HG03354 (cell line): ENCODE results near the gene MS4A7.
A peak's percentile ranks its signal among the peaks of the same experiment; 100 is the strongest.
"Not testable (repeated sequence)": the region's sequence is repeated elsewhere in the genome, so short reads cannot be mapped to it uniquely, and the experiment has no call there.

Experiments used
- ATAC-seq: cut with Tn5 transposase; IDR thresholded peaks from one replicate; pipeline ENCODE4 v1.9.1; 2021; ENCODE audit warnings: mild to moderate bottlenecking; ENCODE audit not compliant: unreplicated experiment, poor library complexity, severe bottlenecking

The MS4A7 gene, protein sequence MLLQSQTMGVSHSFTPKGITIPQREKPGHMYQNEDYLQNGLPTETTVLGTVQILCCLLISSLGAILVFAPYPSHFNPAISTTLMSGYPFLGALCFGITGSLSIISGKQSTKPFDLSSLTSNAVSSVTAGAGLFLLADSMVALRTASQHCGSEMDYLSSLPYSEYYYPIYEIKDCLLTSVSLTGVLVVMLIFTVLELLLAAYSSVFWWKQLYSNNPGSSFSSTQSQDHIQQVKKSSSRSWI

DNA sequence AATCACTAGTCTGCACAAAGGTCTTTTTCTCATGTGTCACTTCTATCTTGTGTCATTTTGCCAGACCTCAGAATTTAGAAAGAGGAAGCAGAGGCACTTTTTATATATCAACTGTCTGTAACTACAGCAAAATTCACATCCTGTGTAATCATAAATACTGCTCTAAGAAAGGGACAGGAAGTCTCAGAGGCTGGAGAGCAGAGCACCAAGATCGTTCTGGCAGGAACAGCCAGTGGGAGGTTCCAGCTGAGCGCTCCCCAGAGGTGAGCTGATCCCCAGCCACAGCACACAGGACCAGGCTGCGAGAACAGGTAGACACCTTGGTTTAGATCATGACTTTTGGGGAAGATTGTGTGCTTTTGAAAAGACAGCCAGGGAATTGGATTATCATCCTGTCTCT lies at the start of gene MS4A7:
Gene MS4A7, plus strand, starts transcription at position 179 of the 400 bp plus-strand sequence. CDS start 4,610 bp downstream, outside the sequence.
- ATAC-seq, result peak; percentile 90

DNA sequence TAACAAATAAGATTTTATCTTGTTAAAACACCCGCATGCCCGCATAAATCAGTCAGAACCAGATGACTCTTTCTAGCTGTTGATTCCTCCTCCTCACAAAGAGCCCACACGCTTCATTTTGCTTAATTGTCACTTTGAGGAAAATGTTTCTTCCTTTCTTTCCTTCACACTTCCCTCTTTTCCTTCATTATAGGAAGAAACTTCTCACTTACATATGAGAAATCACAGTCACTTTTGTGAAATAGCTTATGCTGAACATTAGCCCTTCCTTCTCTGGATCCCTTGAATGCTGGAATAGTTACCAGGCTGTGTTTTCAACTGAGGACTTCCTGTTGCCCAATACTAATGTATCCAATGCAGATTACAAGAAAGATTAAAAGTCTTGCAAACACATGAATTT lies 45.5 kb upstream of the MS4A7 start:
- ATAC-seq, result no peak

DNA sequence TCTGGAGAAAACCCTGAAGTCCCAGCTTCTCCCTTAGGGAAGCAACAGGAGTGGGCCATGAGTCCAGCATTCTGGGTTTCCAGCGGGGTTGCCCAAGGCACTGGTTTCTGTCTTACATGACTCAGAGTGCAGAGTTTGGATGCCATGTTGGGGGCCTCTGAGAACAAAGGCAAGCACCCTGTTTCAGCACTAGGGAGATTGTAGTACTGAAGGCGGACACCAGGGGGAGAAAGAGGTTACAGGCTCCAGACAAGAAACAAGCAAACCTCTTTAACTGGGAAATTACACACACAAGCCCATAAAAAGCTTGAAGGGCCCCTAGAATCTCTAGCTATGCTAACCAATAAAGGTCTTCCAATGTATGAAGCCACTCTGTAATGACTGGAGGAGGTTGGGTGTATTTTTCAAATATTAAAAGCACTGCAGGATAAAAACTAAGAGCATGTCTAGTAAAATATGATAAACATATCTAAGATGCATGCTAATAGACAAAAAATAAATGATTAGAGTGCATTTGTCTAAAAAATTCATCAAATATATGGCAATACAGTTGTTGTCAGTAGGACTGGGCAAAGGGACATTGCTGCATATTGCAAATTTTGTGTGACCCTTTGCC lies 44.2 kb upstream of the MS4A7 start:
- ATAC-seq, result peak; percentile 76

DNA sequence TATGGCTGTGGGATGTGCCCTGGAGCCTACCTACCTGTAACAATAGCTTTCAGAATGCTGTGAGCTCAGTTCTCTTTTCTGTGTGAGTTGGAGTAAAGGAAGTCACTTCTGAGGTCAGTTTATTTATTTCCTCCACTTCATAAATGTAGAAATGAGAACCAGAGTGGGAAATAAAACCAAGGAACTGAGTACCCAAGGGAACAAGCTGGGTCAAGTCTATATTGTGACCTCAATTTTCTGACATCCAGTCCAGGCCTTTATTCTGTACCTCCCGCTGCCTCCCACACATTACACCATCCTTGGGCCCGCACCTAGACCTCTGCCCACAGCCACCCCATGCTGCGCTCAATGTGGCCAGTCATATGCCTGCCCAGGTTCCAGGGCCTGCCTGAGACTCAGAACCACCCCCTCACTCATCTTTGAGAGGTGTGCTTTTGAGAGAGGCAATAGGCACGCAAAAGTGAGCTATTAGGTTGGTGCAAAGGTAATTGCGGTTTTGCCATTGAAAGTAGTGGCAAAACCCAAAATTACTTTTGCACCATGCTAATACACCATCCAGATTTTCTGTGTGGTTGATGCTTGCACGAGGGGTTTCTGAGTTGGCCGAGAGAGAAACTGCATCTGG lies 41.5 kb upstream of the MS4A7 start:
- no peak for ATAC-seq

DNA sequence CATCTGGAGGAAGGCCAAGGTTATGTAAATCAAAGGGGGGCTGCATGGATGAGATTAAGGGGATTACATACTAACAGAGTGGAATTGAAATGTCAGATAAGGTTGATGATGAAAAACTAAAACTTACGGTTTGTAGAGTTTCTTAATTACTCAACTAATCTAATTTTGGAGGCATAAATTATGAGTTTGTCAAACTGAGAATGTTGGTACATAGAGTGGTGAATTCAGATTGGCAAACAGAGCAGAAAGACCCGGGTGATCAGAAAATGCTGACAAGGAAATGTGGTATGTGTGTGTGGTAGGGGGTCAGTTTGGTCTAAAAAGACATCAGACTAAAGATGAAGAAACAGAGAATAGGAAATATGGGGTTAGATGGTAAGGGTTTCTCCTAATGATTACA lies 40.3 kb upstream of the MS4A7 start:
- ATAC-seq, result no peak

DNA sequence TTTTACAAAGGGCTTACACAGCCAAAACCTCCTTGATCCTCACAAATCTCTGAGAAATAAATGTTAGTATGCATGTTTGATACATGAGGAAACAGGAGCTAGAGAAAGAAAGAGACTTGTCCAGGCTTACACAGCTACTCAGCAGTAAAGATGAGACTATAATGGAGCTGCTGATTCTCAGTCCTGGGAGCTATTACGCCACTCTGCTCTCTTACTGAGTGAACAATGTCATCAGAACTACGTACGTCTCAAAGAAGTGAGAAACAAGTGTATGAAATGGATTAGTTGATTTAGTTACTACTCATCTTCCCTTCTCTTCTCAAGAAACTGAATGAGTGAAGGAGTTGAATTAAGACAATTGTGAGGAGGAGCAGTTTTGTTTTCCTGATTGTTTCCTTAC lies 39.0 kb upstream of the MS4A7 start:
- no peak for ATAC-seq

DNA sequence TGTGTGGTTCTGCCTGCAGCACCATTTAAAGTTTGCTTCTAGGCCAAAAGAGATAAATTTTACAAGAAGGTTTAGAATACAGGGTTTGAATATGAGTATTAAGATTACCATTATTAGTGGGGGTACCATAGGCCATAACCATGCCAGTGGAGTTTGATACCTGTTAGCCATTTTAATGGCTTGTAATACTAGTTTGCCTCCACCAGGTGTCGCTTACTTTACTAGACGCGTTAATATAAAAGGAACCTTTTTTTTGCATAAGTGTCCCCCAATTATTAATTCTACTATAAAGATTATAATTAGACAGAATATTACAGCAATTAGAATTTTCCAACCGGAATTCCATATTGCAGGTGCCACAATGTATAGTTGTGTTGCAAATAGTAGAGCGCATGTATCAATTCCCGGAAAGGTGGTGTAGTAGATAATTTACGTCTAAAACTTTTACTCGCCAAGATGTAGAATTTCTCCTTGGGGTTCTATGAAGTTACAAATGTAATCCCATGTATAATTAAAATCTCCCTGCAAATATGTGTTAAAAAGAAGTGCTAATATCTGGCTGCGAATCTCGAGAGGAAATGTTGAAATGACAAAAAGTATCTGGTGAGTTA lies 35.1 kb upstream of the MS4A7 start:
- no peak for ATAC-seq

DNA sequence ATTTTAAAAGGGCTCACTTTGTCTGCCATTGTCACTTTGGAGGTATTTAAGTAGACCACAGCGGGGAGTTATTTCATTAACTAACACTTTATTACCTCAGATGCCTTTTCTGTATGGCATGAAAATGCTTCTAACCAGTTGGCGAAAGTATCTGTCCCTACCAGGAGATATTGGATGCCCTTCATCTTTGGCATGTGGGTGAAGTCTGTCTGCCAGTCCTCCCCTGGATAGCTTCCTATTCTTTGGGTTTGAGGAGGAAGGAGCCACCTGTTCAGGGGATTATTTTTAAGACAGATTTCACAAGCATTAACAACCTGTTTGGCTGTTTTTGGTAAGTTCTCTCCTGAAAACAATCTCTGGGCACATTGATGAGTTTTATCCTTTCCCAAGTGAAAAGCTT lies 34.2 kb upstream of the MS4A7 start:
- ATAC-seq, result no peak

DNA sequence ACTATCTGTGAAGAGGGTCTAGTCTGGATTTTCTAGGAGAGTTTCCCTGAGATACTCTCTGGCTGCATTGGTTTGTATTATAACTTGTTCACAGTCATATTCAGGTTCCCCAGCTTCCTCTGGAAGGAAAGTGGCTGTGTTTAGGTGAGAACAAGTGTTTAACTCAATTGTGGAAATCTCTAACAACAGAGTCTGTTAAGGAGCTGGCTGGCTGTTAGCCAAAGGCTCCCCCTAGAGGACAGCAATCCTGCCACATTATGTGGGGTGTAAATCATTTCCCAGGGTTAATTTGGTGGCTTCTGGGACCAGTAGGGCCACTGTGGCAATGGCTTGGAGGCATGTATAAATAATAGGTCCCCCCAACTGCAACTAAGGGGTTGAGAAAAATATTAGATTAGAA lies 32.8 kb upstream of the MS4A7 start:
- no peak for ATAC-seq

DNA sequence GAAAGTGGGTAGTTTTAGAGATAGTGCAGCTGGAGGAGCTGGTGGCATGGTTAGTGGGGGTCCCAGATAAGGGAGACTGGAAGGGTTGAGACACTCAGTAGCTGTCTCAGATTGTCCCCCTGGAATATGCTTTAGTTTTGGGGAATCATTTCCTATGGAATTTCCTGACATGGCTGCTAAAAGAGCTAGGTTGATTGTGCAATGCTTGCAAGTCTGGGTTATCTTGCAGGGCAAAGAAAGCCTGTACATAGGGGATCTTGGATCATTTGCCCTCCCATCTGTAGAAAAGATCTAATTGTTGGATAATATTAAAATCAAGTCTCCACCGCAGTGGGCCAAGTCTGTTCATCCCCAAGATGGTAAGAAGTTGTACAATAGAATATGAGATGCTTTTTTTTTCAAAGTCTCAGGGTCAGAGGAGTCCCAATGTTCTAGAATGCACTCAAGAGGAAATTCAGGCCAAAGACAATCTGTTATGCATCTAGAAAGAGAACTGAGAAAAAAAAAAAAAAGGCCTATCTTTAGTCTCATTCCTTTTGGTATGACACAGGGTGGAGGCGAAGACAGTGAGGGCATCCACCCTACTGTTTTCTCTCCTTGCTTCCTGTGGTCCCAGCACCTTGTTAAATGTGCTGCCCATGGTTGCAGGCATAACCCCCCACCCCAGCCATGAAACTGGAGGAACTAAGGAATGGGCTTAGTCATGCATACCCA lies 31.1 kb upstream of the MS4A7 start:
- no peak for ATAC-seq

DNA sequence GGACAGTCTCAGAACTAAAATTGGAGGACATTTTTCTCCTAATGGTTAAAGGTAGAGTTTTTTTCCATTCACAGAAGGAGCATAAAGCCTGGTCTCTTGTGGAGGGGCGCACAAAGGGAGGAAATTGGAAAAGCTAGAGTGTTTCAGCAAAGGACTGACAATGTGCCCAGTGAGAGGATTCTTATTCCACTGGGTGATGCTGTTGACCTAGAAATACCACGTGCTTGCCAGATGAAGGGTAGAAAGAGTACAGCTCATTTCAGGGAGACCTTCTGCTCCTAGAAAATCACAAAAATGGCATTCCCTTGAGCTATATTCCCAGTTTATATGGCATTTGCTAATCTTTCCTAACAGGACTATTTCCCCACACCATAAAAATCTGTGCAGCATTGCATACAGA lies 30.2 kb upstream of the MS4A7 start:
- ATAC-seq, result no peak

DNA sequence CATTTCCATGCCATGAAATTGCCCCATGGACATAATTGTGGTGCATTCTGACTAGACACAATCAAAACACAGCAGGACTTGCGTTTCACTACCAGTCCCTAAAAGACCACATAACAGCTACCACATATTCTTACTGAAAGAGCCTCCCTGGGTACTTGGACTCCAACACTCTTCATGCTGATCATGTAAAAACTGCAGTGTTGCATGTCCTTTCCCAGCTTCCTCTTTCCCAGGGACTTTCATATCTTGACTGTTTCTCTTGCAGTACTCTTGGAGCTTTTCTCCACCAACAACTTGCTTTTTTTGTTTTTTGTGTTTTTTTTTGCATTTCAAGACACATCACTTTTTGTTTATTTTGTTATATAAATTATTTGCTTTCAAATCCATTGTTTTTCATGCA lies 28.3 kb upstream of the MS4A7 start:
- no peak for ATAC-seq

DNA sequence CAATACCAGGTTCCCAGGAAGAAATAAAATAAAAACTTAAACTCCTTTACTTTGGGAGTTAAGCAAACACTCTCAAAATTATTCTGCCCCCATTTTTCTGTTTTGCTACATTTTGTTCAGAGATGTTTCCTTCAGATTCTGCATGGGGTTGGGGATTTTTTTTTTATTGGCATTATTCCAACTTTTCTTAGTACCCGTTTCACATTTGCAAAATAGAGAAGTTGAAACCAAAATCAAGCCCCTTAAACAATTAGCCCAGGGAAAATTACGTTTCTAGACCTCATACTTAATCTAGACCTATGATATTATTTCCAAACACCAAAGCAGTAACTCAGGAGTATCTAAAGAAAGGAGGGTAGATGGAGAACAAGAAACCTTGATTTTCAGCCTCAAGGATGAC lies 20.6 kb upstream of the MS4A7 start:
- no peak for ATAC-seq

DNA sequence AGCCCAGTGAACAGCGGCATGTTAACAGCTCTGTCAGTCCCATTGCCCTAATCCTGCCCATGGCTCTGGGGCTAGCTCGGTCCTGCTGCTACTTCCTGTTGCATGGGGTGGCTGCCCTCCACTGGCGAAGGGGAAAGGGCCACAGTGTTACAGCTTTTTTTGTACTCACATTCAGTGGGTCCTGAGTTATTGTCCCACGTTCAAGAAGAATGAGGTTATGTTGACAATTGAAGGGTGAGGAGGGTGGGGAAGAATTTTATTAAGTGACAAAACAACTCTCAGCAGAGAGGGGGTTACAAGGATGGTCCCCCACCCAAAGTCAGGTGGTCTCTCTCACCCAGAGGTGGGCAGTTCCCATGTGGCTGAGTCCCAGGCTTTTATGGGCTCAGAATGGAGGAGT lies 17.7 kb upstream of the MS4A7 start:
- ATAC-seq, result no peak

DNA sequence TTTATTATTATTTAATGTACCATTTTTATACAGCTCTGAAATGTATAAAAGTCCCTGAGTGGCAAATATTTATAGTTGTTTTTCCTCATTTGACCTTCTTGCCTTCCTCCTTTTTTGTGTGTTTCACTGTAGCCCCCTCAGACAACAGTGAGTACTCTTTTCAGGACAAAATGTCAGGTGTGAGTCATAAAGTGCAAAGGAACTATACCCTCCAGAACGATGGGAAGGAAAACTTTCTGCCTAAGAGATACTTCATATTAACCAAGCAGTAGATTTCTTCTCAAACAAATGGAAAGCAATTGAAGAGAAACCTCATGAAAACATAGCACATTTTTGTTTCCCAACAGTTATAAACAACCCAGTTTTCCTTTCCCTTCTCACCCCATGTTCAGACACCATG lies 16.1 kb upstream of the MS4A7 start:
- ATAC-seq, result no peak

DNA sequence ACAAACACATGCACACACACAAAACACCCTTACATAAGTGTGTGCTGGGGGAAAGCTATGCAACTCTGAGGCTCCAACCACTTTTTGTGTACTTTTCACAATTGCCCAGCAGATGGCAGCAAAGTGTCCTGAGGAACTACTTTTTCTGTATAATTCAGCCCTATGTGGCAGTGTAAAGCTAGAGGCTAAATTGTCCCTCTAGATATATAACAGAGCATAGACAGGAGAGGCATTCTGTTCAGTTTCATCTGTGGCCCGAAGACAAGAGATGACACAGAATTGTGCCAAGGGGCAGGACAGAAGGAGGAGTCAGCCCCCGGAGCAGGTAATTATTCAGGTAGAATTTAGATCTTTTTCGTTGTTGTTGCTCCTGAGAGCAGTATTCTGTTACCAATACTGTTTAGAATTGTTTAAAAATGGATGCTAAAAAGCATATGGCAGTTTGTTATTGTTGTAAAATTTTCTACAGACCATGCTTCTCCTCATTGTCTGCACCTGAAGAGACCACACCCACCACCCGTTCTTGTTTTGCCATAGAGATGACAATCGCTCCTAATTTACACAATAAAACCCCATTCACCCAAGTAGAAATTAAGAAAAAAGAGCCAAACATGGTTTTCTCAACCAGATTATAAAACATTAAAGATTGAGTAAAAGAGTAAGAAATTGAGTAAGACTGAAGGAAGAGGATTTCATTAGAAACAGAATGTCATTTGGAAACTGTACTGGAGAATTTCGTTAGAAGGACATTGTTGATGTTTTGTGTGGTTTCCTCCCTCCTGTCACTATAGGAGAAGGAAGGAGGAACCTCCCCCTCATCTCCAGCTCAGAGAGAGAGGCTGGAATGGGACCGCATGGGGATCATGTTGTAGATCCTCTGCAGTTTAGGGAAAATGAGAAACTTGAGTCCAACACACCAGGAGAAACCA lies 14.5 kb upstream of the MS4A7 start:
- ATAC-seq, result peak; percentile 61

DNA sequence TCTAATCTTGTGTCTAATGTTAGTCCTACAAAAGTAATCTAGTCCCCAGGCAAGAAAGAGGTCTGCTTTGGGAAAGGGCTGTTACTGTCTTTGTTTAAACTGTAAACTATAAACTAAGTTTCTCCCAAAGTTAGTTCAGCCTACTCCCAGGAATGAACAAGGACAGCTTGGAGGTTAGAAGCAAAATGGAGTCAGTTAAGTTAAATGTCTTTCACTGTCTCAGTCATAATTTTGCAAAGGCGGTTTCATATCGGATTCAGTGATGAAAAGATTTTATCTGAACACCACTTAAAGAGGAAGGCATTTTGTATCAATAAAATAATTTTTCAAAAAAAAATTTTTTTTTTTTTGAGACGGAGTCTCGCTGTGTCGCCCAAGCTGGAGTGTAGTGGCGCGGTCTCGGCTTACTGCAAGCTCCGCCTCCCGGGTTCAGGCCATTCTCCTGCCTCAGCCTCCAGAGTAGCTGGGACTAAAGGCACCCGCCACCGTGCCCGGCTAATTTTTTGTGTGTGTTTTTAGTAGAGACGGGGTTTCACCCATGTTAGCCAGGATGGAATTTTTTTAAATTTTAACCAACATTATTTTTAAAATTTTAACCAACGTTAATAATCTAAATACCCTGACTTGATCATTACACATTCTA lies 11.9 kb upstream of the MS4A7 start:
- ATAC-seq, result not testable (repeated sequence)

DNA sequence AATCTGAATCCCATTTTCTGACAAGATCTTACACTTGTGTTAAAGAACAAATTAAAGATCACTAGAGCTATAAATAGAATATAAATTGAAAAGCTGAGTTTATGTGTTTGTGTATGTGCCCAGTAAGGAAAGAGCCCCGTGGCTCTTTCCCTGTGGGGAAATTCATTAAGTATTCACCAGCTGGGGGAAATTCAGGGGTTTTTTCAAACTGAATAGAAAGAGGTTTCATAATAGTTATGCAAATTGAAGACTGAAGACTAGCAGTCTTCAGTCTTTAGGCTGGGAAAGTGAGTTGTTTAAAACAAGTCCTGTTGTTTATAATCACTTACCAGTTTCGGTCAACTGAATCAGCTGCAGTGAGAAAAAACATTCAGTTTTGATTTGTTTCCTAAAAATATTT lies 11.3 kb upstream of the MS4A7 start:
- peak; percentile 89 for ATAC-seq

DNA sequence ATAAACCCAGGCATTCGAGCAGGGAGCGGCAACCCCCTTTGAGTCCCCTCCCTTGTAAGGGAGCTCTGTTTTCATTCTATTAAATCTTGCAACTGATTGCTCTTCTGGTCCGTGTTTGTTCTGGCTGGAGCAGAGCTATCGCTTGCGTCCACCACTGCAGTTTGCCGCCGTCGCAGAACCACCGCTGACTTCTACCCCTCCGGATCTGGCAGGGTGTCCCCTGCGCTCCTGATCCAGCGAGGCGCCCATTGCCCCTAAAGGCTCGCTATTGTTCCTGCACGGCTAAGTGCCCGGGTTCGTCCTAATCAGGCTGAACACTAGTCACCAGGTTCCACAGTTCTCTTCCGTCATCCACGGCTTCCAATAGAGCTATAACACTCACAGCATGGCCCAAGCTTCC lies 10.4 kb upstream of the MS4A7 start:
- ATAC-seq, result no peak
